Occipital lobe (tissue), 3 donors: ENCODE data around the gene OR14I1. TPM values are rescaled to one million over a fixed set of nuclear protein-coding genes. Genes with fewer than 3 reads are reported as not detected.
"Not testable (repeated sequence)": the region's sequence is repeated elsewhere in the genome, so short reads cannot be mapped to it uniquely, and the experiment has no call there.

Source experiments
- DNase-seq: peaks from one replicate; lab custom pipeline; 2025; lab: John Stamatoyannopoulos, UW
- small RNA-seq: library from RNA; depleted of rRNA; stranded (forward); fragments of <200 nt; gene quantifications from one replicate; pipeline ENCODE3, GENCODE V24; 2014
- total RNA-seq: library from RNA; depleted of rRNA; stranded (reverse); fragments of >200 nt; gene quantifications from one replicate; pipeline ENCODE4 v1.2.3, GENCODE V29; 2014

The OR14I1 gene
- total RNA-seq, 1 donor from 2014 or later: not detected

- DNase-seq: no peak
Observed at GRCh38 chr1:248688527-248689298, 13.9 kb downstream of the OR14I1 start.

DNA sequence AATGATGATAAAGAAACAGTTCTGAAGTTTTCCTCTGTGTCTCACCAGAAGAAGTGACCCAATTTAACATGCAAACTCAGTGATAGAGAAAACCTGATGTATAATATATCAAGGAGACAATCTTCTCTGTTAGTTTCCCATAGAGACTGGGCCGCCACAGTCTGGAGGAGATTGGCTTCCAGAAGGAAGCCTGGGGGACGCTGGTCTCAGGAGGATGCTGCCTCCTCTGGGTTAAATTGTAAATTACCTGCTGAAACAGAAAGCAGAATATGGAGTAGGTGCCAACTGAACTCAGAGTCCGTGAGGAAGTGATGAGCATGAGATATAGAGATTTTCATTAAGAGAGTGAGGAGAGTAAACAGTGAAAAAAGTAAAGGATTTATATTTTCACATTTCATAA, 15.8 kb downstream of the OR14I1 start:
- DNase-seq: no peak

GRCh38 chr1:248681651-248682050, 20.9 kb downstream of the OR14I1 start:
- no peak for DNase-seq

- DNase-seq: no peak
Observed at GRCh38 chr1:248670003-248670402, 32.6 kb downstream of the OR14I1 start.

- DNase-seq: not testable (repeated sequence)
Observed at GRCh38 chr1:248663453-248664328, 38.9 kb downstream of the OR14I1 start.

DNA sequence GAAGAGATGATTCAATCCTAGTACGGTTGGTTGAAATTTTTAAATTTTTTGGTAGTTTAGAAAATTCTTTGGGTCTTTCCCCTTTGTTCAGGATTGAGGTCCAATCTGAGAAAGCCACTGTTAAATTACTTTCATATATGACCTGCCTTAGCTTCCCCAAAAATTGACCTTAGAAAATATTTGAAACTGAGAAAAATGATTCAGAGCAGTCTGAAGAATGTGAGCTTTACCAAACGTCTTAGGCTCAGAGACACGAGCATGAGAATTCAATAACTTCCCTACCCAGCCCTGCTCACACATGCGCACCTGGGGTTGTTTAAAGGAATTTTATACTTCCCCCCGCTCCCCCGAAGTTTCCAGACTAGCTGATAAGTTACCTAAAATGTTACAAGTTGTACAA, 45.8 kb downstream of the OR14I1 start:
- DNase-seq: not testable (repeated sequence)

- DNase-seq: not testable (repeated sequence)
Observed at GRCh38 chr1:248655354-248655753, 47.2 kb downstream of the OR14I1 start, which contains the start of gene OR2T27. OR2T27 (minus strand) TSS chr1:248655528; CDS start chr1:248650884, 4,644 bp downstream.

Small RNA genes within 50 kb of the gene (small RNA-seq; reads per million reads assigned to genes)
- gene AHCYP8: not detected

Other genes with a start within 250 kb of the OR14I1 start
- gene OR2T3, start 229.4 kb downstream of the OR14I1 start, total RNA-seq: not detected
- not detected for gene OR2T5, start 214.2 kb downstream of the OR14I1 start, total RNA-seq
- not detected for gene OR2G6, start 194.7 kb downstream of the OR14I1 start, total RNA-seq
- not detected for gene OR2T29, start 140.0 kb downstream of the OR14I1 start, total RNA-seq
- gene OR2T34, start 128.0 kb downstream of the OR14I1 start, total RNA-seq: not detected
- not detected for gene OR2T10, start 105.1 kb downstream of the OR14I1 start, total RNA-seq
- not detected for gene OR2T11, start 67.7 kb downstream of the OR14I1 start, total RNA-seq
- not detected for gene OR2T35, start 57.5 kb downstream of the OR14I1 start, total RNA-seq
- not detected for gene OR2T27, start 47.2 kb downstream of the OR14I1 start, total RNA-seq
- gene LYPD8, start 53.0 kb upstream of the OR14I1 start, total RNA-seq: not detected
- 27.5 TPM for gene SH3BP5L, start 123.1 kb upstream of the OR14I1 start, total RNA-seq
- gene ZNF672, start 135.5 kb upstream of the OR14I1 start, total RNA-seq: 14.0 TPM
- gene ZNF692, start 156.3 kb upstream of the OR14I1 start, total RNA-seq: 27.0 TPM
- gene PGBD2, start 203.5 kb upstream of the OR14I1 start, total RNA-seq: 13.3 TPM